ENCODE results near the gene MED28. TPM values are rescaled to one million over a fixed set of nuclear protein-coding genes. Genes with fewer than 3 reads are reported as not detected.
"Not testable (repeated sequence)": the region's sequence is repeated elsewhere in the genome, so short reads cannot be mapped to it uniquely, and the experiment has no call there.

MED28 gene, protein sequence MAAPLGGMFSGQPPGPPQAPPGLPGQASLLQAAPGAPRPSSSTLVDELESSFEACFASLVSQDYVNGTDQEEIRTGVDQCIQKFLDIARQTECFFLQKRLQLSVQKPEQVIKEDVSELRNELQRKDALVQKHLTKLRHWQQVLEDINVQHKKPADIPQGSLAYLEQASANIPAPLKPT
- total RNA-seq = 71.9 and 74.6 TPM in 2 replicates

- no peak for TF ChIP-seq CTCF (IDR thresholded peaks at IDR 0.05)
- POLR2A ChIA-PET = interaction anchor here (0.6 to 2.9 kb wide), 14 partner anchors 11 to 196 kb away, joined by 3 to 75 read pairs (median 6); partner anchors contain the start of genes DCAF16, LAP3 and NCAPG
- peak within 1 kb of the TSS; percentile 97 for H3K4me3 Mint-ChIP-seq
- peaks cover 45% of the 10 kb centered on the region for H3K4me1 Mint-ChIP-seq
- no peaks in the 10 kb centered on the region for H3K9me3 Mint-ChIP-seq
- no peaks in the 10 kb centered on the region for H3K27me3 Mint-ChIP-seq
- DNase-seq (peak; percentile 89), ATAC-seq (ENCODE audit: low read depth) (peak; percentile 86)
- intact Hi-C loops (cut with micrococcal nuclease) = loop anchor here (1.0 to 2.0 kb wide), 7 partner anchors 19 to 407 kb away; partner anchors contain the start of genes DCAF16, LAP3, LCORL and NCAPG
- H3K27ac Mint-ChIP-seq = peak within 1 kb of the TSS; percentile 95
- peaks cover 45% of the 10 kb centered on the region for H3K36me3 Mint-ChIP-seq (ENCODE audit: low read depth)
- CTCF ChIA-PET = interaction anchor here (1.0 to 1.4 kb wide), 4 partner anchors 23 to 194 kb away, joined by 3 to 9 read pairs (median 3); no protein-coding TSS in a partner anchor
These were observed at the start of gene MED28 for GRCh38 chr4:17614416-17615299. MED28 (plus strand) TSS chr4:17614641; CDS start chr4:17614655, 14 bp downstream.

DNA sequence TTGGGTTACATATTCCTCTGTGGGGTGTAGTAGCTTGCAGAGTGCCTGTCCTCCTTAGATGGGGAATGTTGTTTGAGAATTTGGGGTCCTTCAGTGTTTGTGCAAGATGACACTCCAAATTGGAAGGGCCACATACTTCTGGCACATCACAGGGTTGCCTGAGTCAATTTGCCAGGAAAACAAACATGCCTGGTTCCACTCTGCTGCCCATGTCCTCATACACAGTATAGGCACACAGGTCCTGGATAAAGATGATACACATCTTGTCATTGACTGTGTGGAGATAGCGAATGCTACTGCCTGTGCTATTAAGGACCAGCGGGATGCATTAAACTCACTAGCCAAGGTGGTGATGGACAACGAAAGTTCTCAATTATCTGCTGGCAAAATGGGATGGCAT is 48.6 kb upstream of the MED28 start:
- H3K27ac Mint-ChIP-seq = no peak overlapping the region
- H3K36me3 Mint-ChIP-seq (ENCODE audit: low read depth) = no peaks in the 10 kb centered on the region
- ATAC-seq (ENCODE audit: low read depth) (no peak), DNase-seq (no peak)
- H3K27me3 Mint-ChIP-seq = no peaks in the 10 kb centered on the region
- TF ChIP-seq CTCF (IDR thresholded peaks at IDR 0.05) = no peak
- CTCF ChIA-PET = no interaction called here
- H3K4me3 Mint-ChIP-seq = no peak overlapping the region
- intact Hi-C loops (cut with micrococcal nuclease) = no loop called here
- no peaks in the 10 kb centered on the region for H3K4me1 Mint-ChIP-seq
- POLR2A ChIA-PET = no interaction called here
- H3K9me3 Mint-ChIP-seq = no peaks in the 10 kb centered on the region

- no peak for TF ChIP-seq CTCF (IDR thresholded peaks at IDR 0.05)
- Mint-ChIP-seq H3K4me1 (no peaks in the 10 kb centered on the region), H3K27me3 (no peaks in the 10 kb centered on the region), H3K27ac (no peak overlapping the region), H3K36me3 (ENCODE audit: low read depth) (no peaks in the 10 kb centered on the region), H3K9me3 (no peaks in the 10 kb centered on the region), H3K4me3 (no peak overlapping the region)
- intact Hi-C loops (cut with micrococcal nuclease) = no loop called here
- DNase-seq = no peak
- POLR2A ChIA-PET = no interaction called here
- ATAC-seq (ENCODE audit: low read depth) = no peak
- CTCF ChIA-PET = no interaction called here
These were observed 47.2 kb upstream of the MED28 start for GRCh38 chr4:17567271-17567670.

GRCh38 chr4:17574206-17574605 is 40.2 kb upstream of the MED28 start:
- Mint-ChIP-seq H3K27ac (peak overlapping the region; percentile 35), H3K4me1 (peaks cover 20% of the 10 kb centered on the region), H3K27me3 (no peaks in the 10 kb centered on the region), H3K36me3 (ENCODE audit: low read depth) (peaks cover 2% of the 10 kb centered on the region), H3K9me3 (no peaks in the 10 kb centered on the region), H3K4me3 (no peak overlapping the region)
- ChIA-PET POLR2A (interaction anchor here (1.3 kb wide), 1 partner anchor 40 kb away, joined by 5 read pairs; the partner anchor contains the start of gene MED28), CTCF (no interaction called here)
- intact Hi-C loops (cut with micrococcal nuclease) = no loop called here
- DNase-seq (no peak), ATAC-seq (ENCODE audit: low read depth) (no peak)
- no peak for TF ChIP-seq CTCF (IDR thresholded peaks at IDR 0.05)

DNA sequence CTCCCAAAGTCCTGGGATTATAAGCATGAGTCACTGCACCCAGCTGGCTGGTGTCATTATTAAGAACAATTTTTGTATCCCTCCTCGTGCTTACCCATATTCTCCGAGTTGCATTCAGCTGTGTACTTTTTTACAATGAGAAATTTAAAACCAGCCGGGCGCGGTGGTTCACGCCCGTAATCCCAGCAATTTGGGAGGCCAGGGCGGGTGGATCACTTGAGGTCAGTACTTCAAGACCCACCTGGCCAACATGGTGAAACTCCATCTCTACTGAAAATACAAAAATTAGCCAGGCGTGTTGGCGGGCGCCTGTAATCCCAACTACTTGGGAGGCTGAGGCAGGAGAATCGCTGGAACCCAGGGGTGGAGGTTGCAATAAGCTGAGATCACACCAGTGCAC is 39.3 kb upstream of the MED28 start:
- not testable (repeated sequence) for H3K4me3 Mint-ChIP-seq; DNase-seq; H3K27ac Mint-ChIP-seq; ATAC-seq (ENCODE audit: low read depth); H3K9me3 Mint-ChIP-seq; H3K27me3 Mint-ChIP-seq; H3K36me3 Mint-ChIP-seq (ENCODE audit: low read depth)
- ChIA-PET POLR2A (interaction anchor here (4.9 kb wide), 1 partner anchor 39 kb away, joined by 75 read pairs; the partner anchor contains the start of gene MED28), CTCF (interaction anchor here (1.8 kb wide), 1 partner anchor 61 kb away, joined by 4 read pairs; no protein-coding TSS in a partner anchor)
- peaks cover 27% of the 10 kb centered on the region for H3K4me1 Mint-ChIP-seq
- intact Hi-C loops (cut with micrococcal nuclease) = loop anchor here (5.0 kb wide), 1 partner anchor 1348 kb away; the partner anchor contains the start of gene TAPT1
